OCI-LY7 (cell line): ENCODE measurements around the gene CCDC87. TPM values are rescaled to one million over a fixed set of nuclear protein-coding genes. Genes with fewer than 3 reads are reported as not detected.
A peak's percentile ranks its signal among the peaks of the same experiment; 100 is the strongest.
"Not testable (repeated sequence)": the region's sequence is repeated elsewhere in the genome, so short reads cannot be mapped to it uniquely, and the experiment has no call there.

ENCODE experiments used
- Bru-seq: library from RNA; stranded (reverse); fragments of 400-500 nt; gene quantifications from one replicate; lab custom pipeline; 2021; lab: Mats Ljungman, UMichigan
- BruChase-seq, 2 experiments: library from RNA; stranded (reverse); fragments of 400-500 nt; gene quantifications; one replicate each; lab custom pipeline; 2021; lab: Mats Ljungman, UMichigan
- BruUV-seq: library from RNA; stranded (reverse); fragments of 400-500 nt; replicated peaks from 2 replicates; lab custom pipeline; 2021; lab: Mats Ljungman, UMichigan
- CTCF ChIA-PET: fragments of 300-600 bp; sonication (Branson Sonifier 250); formaldehyde crosslinking; loops from one replicate; lab custom pipeline; 2022; ENCODE audit warnings: antibody characterized with exemption; ENCODE audit not compliant: unreplicated experiment; lab: Charles Lee
- POLR2A ChIA-PET: fragments of 300-600 bp; sonication (Branson Sonifier 250); formaldehyde crosslinking; loops from one replicate; lab custom pipeline; 2022; ENCODE audit warnings: antibody characterized with exemption; lab: Charles Lee
- DNase-seq: peaks from one replicate; pipeline ENCODE4 v3.0.0-alpha.2; 2015; ENCODE audit warnings: low spot score
- H2AFZ ChIP-seq: fragments of 200-600 bp; sonication (generic), shearing (Covaris generic); 2 replicates; pipeline ENCODE4 v1.6.1; 2014; ENCODE audit warnings: mild to moderate bottlenecking, antibody characterized with exemption, low read length, moderate library complexity
- H3K27ac ChIP-seq: fragments of 200-600 bp; sonication (generic); 2 replicates; pipeline ENCODE4 v1.5.1; 2014; ENCODE audit warnings: mixed run types, low read depth, mild to moderate bottlenecking, moderate library complexity, low read length, inconsistent platforms; ENCODE audit not compliant: poor library complexity, severe bottlenecking
- H3K36me3 ChIP-seq: fragments of 200-600 bp; sonication (generic); 2 replicates; pipeline ENCODE4 v1.6.1; 2014; ENCODE audit warnings: mild to moderate bottlenecking, antibody characterized with exemption, low read length, moderate library complexity, mixed read lengths; ENCODE audit not compliant: insufficient read depth
- H3K4me1 ChIP-seq: fragments of 200-600 bp; sonication (generic); 2 replicates; pipeline ENCODE4 v1.5.1; 2014; ENCODE audit warnings: mild to moderate bottlenecking, low read length; ENCODE audit not compliant: insufficient read depth, poor library complexity, severe bottlenecking
- H3K4me2 ChIP-seq: fragments of 200-600 bp; sonication (generic); 2 replicates; pipeline ENCODE4 v1.6.1; 2014; ENCODE audit warnings: mild to moderate bottlenecking, low read length
- H3K4me3 ChIP-seq: fragments of 200-600 bp; sonication (generic); 2 replicates; pipeline ENCODE4 v1.5.1; 2014; ENCODE audit warnings: mild to moderate bottlenecking, low read depth, low read length; ENCODE audit not compliant: poor library complexity, severe bottlenecking
- H3K79me2 ChIP-seq: fragments of 200-600 bp; sonication (generic); 2 replicates; pipeline ENCODE4 v1.6.1; 2016; ENCODE audit warnings: low read depth, mild to moderate bottlenecking, low read length, moderate library complexity, mixed read lengths; ENCODE audit not compliant: insufficient read depth
- H3K9me2 ChIP-seq: fragments of 200-600 bp; sonication (generic); 2 replicates; pipeline ENCODE4 v1.6.1; 2016; ENCODE audit warnings: mild to moderate bottlenecking, low read length, mixed read lengths; ENCODE audit not compliant: insufficient read depth
- H3K9me3 ChIP-seq: fragments of 200-600 bp; sonication (generic); 2 replicates; pipeline ENCODE4 v1.6.1; 2014; ENCODE audit warnings: mild to moderate bottlenecking, mixed run types, low read length, mixed read lengths
- H4K20me1 ChIP-seq: fragments of 200-600 bp; sonication (generic); 2 replicates; pipeline ENCODE4 v1.6.1; 2014; ENCODE audit warnings: mild to moderate bottlenecking, antibody characterized with exemption, low read length, moderate library complexity, mixed read lengths; ENCODE audit not compliant: insufficient read depth
- CTCF ChIP-seq: fragments of 200-600 bp; sonication (generic); conservative IDR thresholded peaks from 2 replicates; pipeline ENCODE4 v1.5.1; 2014; ENCODE audit warnings: mild to moderate bottlenecking, antibody characterized with exemption, low read length, moderate library complexity, mixed read lengths
- EZH2phosphoT487 ChIP-seq: fragments of 200-600 bp; sonication (generic); IDR thresholded peaks from 2 replicates; pipeline ENCODE4 v1.6.1; 2018; ENCODE audit warnings: low read depth, borderline replicate concordance, mild to moderate bottlenecking, mixed run types, antibody characterized with exemption, low read length, moderate library complexity, mixed read lengths
- intact Hi-C: fragments of 100-400 bp; cut with micrococcal nuclease; formaldehyde crosslinking; loops from one replicate; pipeline ENCODE4 v1.10.0; 2022; ENCODE audit not compliant: unreplicated experiment
- long read RNA-seq: library from polyadenylated mRNA; stranded (forward); transcript quantifications from one replicate; pipeline ENCODE4 v2.0.0, GENCODE V29; 2022
- total RNA-seq, 2 experiments: library from RNA; depleted of rRNA in 1 of 2; stranded (reverse); fragments of >200 nt in 1 of 2; shearing (Covaris generic) in 1 of 2; gene quantifications; 2 replicates each; pipeline ENCODE4 v1.2.3, GENCODE V29; 2014 to 2022

CCDC87 gene
- total RNA-seq (2014; rRNA removed; shearing (Covaris generic)), result 0.13 and 0.26 TPM in 2 replicates
- total RNA-seq (2022), result 0.17 and 0.36 TPM in 2 replicates
- Bru-seq, nascent RNA, result percentile 26 among the genes with signal in this experiment
- BruChase-seq, experiment 1, labeled RNA remaining after a 6-hour chase, result percentile 24 among the genes with signal in this experiment
- not detected for BruChase-seq, experiment 2, labeled RNA remaining after a 2-hour chase
- long read RNA-seq, result 0 reads

GRCh38 chr11:66592457-66593302 lies at the start of gene CCDC87, which contains the start of gene CCS:
TSS of gene CCDC87 (minus strand) at chr11:66593063. CDS start at chr11:66593015, 48 bp downstream.
TSS of gene CCS (plus strand) at chr11:66593185. CDS start at chr11:66593262, 77 bp downstream.
- H3K27ac ChIP-seq, result no peak within 1 kb of the TSS
- no peak for TF ChIP-seq EZH2phosphoT487
- TF ChIP-seq CTCF, result peak; percentile 71

GRCh38 chr11:66641834-66642233 lies 49.0 kb upstream of the CCDC87 start:
- H3K4me3 ChIP-seq, result peak overlapping the region; percentile 95
- CTCF ChIA-PET, result no interaction called here
- peaks cover 62% of the 10 kb centered on the region for H4K20me1 ChIP-seq

More at GRCh38 chr11:66592457-66593302, at the start of gene CCDC87, which contains the start of gene CCS:
- BruUV-seq, result no TSS peak
- no peaks in the 10 kb centered on the region for H3K9me3 ChIP-seq
- H4K20me1 ChIP-seq, result no peaks in the 10 kb centered on the region
- peak within 1 kb of the TSS; percentile 68 for H2AFZ ChIP-seq
- H3K9me2 ChIP-seq, result no peaks in the 10 kb centered on the region
- POLR2A ChIA-PET, result interaction anchor here (0.6 to 0.7 kb wide), 3 partner anchors 19 to 45 kb away, joined by 3 to 4 read pairs (median 3); partner anchors contain the start of gene RBM14
- CTCF ChIA-PET, result interaction anchor here (1.1 to 1.4 kb wide), 2 partner anchors 17 to 86 kb away, joined by 3 to 4 read pairs; no protein-coding TSS in a partner anchor
- H3K79me2 ChIP-seq, result peaks cover 5% of the 10 kb centered on the region; the same call in 1 of the 2 replicates
- H3K4me1 ChIP-seq, result peaks cover 29% of the 10 kb centered on the region
- H3K36me3 ChIP-seq, result no peaks in the 10 kb centered on the region
- intact Hi-C loops, result loop anchor here (2.0 to 5.0 kb wide), 2 partner anchors 24 to 85 kb away; partner anchors contain the start of genes RBM14 and RBM4B
- H3K4me2 ChIP-seq, result peak within 1 kb of the TSS; percentile 95
- peak; percentile 97 for DNase-seq
- peak within 1 kb of the TSS; percentile 73 for H3K4me3 ChIP-seq

GRCh38 chr11:66639814-66640340 lies 47.0 kb upstream of the CCDC87 start:
- H3K79me2 ChIP-seq, result peaks cover 95% of the 10 kb centered on the region
- POLR2A ChIA-PET, result interaction anchor here (2.6 kb wide), 1 partner anchor 9 kb away, joined by 10 read pairs; no protein-coding TSS in a partner anchor
- H2AFZ ChIP-seq, H3K27ac ChIP-seq, BruUV-seq, H3K9me3 ChIP-seq, DNase-seq, H3K9me2 ChIP-seq: not testable (repeated sequence)
- H3K36me3 ChIP-seq, result peaks cover 93% of the 10 kb centered on the region
- CTCF ChIA-PET, result interaction anchor here (1.1 kb wide), 1 partner anchor 19 kb away, joined by 7 read pairs; no protein-coding TSS in a partner anchor
- H3K4me3 ChIP-seq, result peak overlapping the region; percentile 95
- intact Hi-C loops, result loop anchor here (2.0 to 5.0 kb wide), 2 partner anchors 37 to 63 kb away; partner anchors contain the start of gene RBM4B
- H3K4me2 ChIP-seq, result peak overlapping the region; percentile 94
- peaks cover 52% of the 10 kb centered on the region for H4K20me1 ChIP-seq
- peaks cover 59% of the 10 kb centered on the region for H3K4me1 ChIP-seq

More at GRCh38 chr11:66641834-66642233, 49.0 kb upstream of the CCDC87 start:
- Histone ChIP-seq H2AFZ (no peak overlapping the region), H3K4me1 (peaks cover 55% of the 10 kb centered on the region), H3K27ac (no peak overlapping the region), H3K9me3 (no peaks in the 10 kb centered on the region), H3K4me2 (peak overlapping the region; percentile 94), H3K9me2 (no peaks in the 10 kb centered on the region), H3K36me3 (peaks cover 93% of the 10 kb centered on the region), H3K79me2 (peaks cover 97% of the 10 kb centered on the region)
- DNase-seq, result no peak
- POLR2A ChIA-PET, result no interaction called here
- intact Hi-C loops, result no loop called here
- BruUV-seq, result no TSS peak
- TF ChIP-seq CTCF (no peak), EZH2phosphoT487 (no peak)
